Measurements from ENCODE around the gene MSS51. TPM values are rescaled to one million over a fixed set of nuclear protein-coding genes. Genes with fewer than 3 reads are reported as not detected.

MSS51 gene
- total RNA-seq, result 2.6 and 2.8 TPM in 2 replicates
- long read RNA-seq, partial matches to known transcripts, result 0 of 1 reads
- long read RNA-seq, other reads (novel, unspliced or antisense), result 0 of 1 reads

DNA sequence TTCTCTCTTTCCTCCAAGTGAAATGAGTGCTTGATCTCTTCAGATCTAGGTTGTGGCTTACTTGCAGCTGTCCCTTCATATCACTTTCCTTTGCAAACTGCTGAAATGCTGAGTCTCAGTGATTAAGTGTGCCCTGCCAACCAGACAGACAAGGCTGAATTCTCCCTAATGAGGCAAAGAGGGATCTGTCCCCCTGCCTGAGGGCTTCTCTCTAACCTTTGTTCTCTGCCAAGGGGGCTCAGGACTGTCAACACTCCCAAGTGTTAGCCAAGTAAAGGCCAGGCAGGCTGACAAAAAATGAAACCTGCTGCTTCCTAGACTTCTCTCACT is at the start of gene MSS51:
Gene MSS51 (minus strand): TSS at position 24 of the 330 bp plus-strand sequence. CDS start 5,277 bp downstream, outside the sequence.
- TF ChIP-seq, protein P1, sequence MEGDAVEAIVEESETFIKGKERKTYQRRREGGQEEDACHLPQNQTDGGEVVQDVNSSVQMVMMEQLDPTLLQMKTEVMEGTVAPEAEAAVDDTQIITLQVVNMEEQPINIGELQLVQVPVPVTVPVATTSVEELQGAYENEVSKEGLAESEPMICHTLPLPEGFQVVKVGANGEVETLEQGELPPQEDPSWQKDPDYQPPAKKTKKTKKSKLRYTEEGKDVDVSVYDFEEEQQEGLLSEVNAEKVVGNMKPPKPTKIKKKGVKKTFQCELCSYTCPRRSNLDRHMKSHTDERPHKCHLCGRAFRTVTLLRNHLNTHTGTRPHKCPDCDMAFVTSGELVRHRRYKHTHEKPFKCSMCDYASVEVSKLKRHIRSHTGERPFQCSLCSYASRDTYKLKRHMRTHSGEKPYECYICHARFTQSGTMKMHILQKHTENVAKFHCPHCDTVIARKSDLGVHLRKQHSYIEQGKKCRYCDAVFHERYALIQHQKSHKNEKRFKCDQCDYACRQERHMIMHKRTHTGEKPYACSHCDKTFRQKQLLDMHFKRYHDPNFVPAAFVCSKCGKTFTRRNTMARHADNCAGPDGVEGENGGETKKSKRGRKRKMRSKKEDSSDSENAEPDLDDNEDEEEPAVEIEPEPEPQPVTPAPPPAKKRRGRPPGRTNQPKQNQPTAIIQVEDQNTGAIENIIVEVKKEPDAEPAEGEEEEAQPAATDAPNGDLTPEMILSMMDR (IDR thresholded peaks at IDR 0.05), result no peak
- Mint-ChIP-seq H3K4me3 (ENCODE audit: unreplicated experiment) (no peak within 1 kb of the TSS), H3K9me3 (ENCODE audit: unreplicated experiment) (no peaks in the 10 kb centered on the region), H3K27me3 (ENCODE audit: unreplicated experiment) (no peaks in the 10 kb centered on the region), H3K27ac (ENCODE audit: unreplicated experiment) (no peak within 1 kb of the TSS), H3K4me1 (ENCODE audit: unreplicated experiment) (peaks cover 3% of the 10 kb centered on the region), H3K36me3 (ENCODE audit: unreplicated experiment) (peaks cover 37% of the 10 kb centered on the region)
- no peak for DNase-seq (ENCODE audit: extremely low spot score, unreplicated experiment)

DNA sequence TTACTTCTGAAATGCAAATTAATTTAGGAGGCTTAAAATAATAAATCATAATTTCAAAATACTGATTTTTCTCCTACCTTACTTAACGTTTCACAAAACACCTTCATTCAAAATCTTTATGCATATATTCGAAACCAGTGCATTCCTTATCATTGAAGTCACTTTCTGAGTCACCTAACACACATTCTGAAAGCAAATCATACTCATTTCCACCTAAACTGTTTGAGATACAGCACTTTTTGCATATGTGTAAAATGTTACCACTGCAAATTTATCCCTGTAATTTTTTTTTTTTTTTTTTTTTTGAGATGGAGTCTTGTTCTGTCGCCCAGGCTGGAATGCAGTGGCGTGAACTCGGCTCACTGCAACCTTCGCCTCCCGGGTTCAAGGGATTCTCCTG is 46.8 kb upstream of the MSS51 start:
- Mint-ChIP-seq H3K27me3 (ENCODE audit: unreplicated experiment) (no peaks in the 10 kb centered on the region), H3K27ac (ENCODE audit: unreplicated experiment) (no peak overlapping the region), H3K4me1 (ENCODE audit: unreplicated experiment) (peaks cover 15% of the 10 kb centered on the region), H3K36me3 (ENCODE audit: unreplicated experiment) (peaks cover 34% of the 10 kb centered on the region), H3K9me3 (ENCODE audit: unreplicated experiment) (no peaks in the 10 kb centered on the region), H3K4me3 (ENCODE audit: unreplicated experiment) (no peak overlapping the region)
- DNase-seq (ENCODE audit: extremely low spot score, unreplicated experiment), result no peak
- TF ChIP-seq, protein P1 (IDR thresholded peaks at IDR 0.05), result no peak

DNA sequence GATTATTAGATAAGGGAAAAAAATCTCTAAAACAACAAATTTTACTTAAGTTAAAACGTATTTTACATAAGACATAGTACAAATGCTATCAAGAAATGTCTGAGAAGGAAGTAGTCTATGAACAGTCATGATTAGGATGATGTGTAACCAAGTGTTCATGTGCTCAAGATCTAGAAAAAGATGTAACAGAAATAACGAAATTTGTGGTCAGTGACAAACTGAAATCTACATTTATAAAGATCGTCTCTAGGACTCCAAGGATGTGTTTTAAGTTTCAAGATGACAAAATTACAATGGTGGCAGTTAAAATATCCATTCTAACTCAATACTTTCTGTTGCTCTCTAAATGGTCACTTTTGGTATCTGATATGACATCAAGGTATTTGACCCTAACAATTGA is 45.3 kb upstream of the MSS51 start:
- Mint-ChIP-seq H3K36me3 (ENCODE audit: unreplicated experiment) (peaks cover 42% of the 10 kb centered on the region), H3K27ac (ENCODE audit: unreplicated experiment) (no peak overlapping the region), H3K27me3 (ENCODE audit: unreplicated experiment) (no peaks in the 10 kb centered on the region), H3K4me1 (ENCODE audit: unreplicated experiment) (peaks cover 13% of the 10 kb centered on the region), H3K9me3 (ENCODE audit: unreplicated experiment) (no peaks in the 10 kb centered on the region), H3K4me3 (ENCODE audit: unreplicated experiment) (no peak overlapping the region)
- no peak for DNase-seq (ENCODE audit: extremely low spot score, unreplicated experiment)
- TF ChIP-seq, protein P1 (IDR thresholded peaks at IDR 0.05), result no peak

DNA sequence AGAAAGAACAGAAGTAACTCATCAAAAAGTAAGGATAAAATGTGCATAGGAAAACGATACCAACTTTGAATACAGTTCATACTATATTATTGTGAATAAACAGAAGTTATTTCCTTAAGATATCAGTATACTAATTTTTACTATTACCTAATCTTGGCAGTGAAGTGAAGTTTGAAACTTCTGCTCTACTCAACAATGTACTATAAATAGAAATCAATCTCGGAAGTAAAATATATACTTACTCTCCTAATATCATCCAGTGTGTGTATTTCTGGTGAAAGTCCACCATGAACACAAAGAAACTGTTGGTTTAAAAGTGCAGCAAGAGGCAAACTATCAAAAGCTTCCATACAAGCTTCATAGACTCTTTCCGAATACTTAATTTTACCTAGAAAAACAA is 37.9 kb upstream of the MSS51 start:
- Mint-ChIP-seq H3K27ac (ENCODE audit: unreplicated experiment) (no peak overlapping the region), H3K9me3 (ENCODE audit: unreplicated experiment) (no peaks in the 10 kb centered on the region), H3K4me1 (ENCODE audit: unreplicated experiment) (no peaks in the 10 kb centered on the region), H3K27me3 (ENCODE audit: unreplicated experiment) (no peaks in the 10 kb centered on the region), H3K4me3 (ENCODE audit: unreplicated experiment) (no peak overlapping the region), H3K36me3 (ENCODE audit: unreplicated experiment) (peaks cover 49% of the 10 kb centered on the region)
- DNase-seq (ENCODE audit: extremely low spot score, unreplicated experiment), result no peak
- TF ChIP-seq, protein P1 (IDR thresholded peaks at IDR 0.05), result no peak

DNA sequence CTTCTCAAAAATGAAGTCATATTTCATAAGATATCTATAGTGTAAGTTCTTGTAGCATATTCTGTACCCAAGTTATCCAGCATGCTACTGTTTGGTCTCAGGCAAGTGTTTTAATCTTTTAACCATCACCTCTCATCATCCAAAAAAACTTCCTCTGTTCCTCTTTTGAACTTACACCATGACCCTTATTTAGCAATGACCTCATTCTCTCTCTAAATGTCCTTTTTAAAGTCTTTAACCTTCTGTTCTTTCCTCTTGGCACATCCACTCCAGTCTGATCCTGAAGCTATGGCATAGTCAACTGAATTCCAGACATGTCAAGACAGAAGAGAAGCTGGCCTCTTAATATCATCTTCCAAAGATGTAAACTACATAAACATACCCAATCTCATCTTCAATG is 36.2 kb upstream of the MSS51 start:
- H3K27me3 Mint-ChIP-seq (ENCODE audit: unreplicated experiment), result no peaks in the 10 kb centered on the region
- no peak overlapping the region for H3K4me3 Mint-ChIP-seq (ENCODE audit: unreplicated experiment)
- no peak for DNase-seq (ENCODE audit: extremely low spot score, unreplicated experiment)
- peak overlapping the region; percentile 17 for H3K27ac Mint-ChIP-seq (ENCODE audit: unreplicated experiment)
- H3K36me3 Mint-ChIP-seq (ENCODE audit: unreplicated experiment), result peaks cover 50% of the 10 kb centered on the region
- TF ChIP-seq, protein P1 (IDR thresholded peaks at IDR 0.05), result no peak
- H3K4me1 Mint-ChIP-seq (ENCODE audit: unreplicated experiment), result no peaks in the 10 kb centered on the region
- no peaks in the 10 kb centered on the region for H3K9me3 Mint-ChIP-seq (ENCODE audit: unreplicated experiment)
